Right atrium auricular region (tissue), 2 donors: ENCODE measurements around the gene AGBL5. TPM values are rescaled to one million over a fixed set of nuclear protein-coding genes. Genes with fewer than 3 reads are reported as not detected.

ENCODE experiments used
- DNase-seq: peaks from one replicate; pipeline ENCODE4 v3.0.0-alpha.2; 2019; ENCODE audit warnings: low spot score
- H3K27ac ChIP-seq, 2 donors: fragments of 200-600 bp; sonication (generic); 1 replicate in 1 of 2; 2 replicates in 1 of 2; pipeline ENCODE4 v1.5.1; 2016 to 2019
- H3K27me3 ChIP-seq, 2 donors: fragments of 200-600 bp; sonication (generic); one replicate each; pipeline versions ENCODE4 v1.5.1 to v1.6.0; 2017 to 2019
- H3K36me3 ChIP-seq: fragments of 200-600 bp; sonication (generic); one replicate; pipeline ENCODE4 v1.5.1; 2016
- H3K4me1 ChIP-seq, 2 donors: fragments of 200-600 bp; sonication (generic); one replicate each; pipeline versions ENCODE4 v1.5.1 to v1.6.0; 2017 to 2019
- H3K4me3 ChIP-seq, 2 donors: fragments of 200-600 bp; sonication (generic); 1 replicate in 1 of 2; 2 replicates in 1 of 2; pipeline ENCODE4 v1.5.1; 2017 to 2019; ENCODE audit warnings: mild to moderate bottlenecking in 1 of 2, moderate library complexity in 1 of 2
- H3K9me3 ChIP-seq, 2 donors: fragments of 200-600 bp; sonication (generic); one replicate each; pipeline ENCODE4 v1.5.1; 2019
- total RNA-seq, 2 donors: library from RNA; depleted of rRNA; stranded (reverse); fragments of >200 nt; gene quantifications; one replicate each; pipeline ENCODE4 v1.1.0, GENCODE V29; 2016
- TF ChIP-seq, protein P1 (sequence below), 2 donors: fragments of 200-600 bp; sonication (generic); IDR thresholded peaks; one replicate each; pipeline ENCODE4 v1.5.1; 2019; ENCODE audit warnings: antibody characterized with exemption in 2 of 2

AGBL5 gene
- total RNA-seq, 2 donors from 2014 or later, result 8.1 to 9.3 TPM

DNA sequence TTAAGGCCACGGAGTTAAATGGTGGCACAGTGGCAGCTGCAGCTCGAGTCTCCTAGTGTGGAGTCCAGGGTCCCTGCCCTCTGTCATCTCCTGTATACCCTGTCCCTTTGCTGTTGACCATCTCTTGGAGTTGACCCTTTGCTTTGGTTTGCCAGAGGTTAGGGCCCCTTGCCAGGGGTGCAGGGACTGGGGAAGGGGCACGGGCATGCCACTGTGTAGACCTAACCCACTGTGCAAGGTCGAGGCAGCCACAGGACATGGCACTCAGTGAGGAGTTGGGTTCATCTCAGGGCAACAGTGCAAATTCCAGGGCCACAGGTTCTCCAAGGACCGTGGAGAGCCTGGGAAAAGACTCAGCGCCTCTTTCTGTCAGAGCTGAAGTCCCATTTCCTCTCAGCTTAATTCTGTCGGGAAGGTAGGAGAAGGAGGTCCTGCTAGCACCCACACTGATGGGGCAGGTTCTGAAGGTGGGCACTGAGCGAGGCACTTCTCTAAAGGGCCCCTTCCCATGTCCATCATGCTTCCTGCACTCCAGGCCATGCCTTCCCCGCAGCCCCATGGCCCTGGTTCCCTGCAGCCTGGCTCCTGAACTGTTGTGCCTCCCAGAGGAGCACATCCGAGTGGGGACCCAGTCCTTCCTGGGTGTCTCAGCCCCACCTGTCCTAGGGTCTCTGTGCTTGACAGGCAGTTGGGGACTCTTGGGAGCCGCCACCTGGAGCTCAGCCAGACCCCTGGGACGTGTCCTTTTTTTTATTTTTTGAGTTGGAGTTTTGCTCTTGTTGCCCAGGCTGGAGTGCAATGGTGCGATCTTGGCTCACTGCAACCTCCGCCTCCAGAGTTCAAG is 37.9 kb downstream of the AGBL5 start:
- Histone ChIP-seq H3K36me3 (no peaks in the 10 kb centered on the region), H3K4me1 (peaks cover 0 to 20% of the 10 kb centered on the region in 2 donors), H3K4me3 (no peak overlapping the region), H3K27me3 (no peaks in the 10 kb centered on the region), H3K9me3 (no peaks in the 10 kb centered on the region), H3K27ac (no peak overlapping the region)
- DNase-seq, result no peak
- TF ChIP-seq, protein P1, sequence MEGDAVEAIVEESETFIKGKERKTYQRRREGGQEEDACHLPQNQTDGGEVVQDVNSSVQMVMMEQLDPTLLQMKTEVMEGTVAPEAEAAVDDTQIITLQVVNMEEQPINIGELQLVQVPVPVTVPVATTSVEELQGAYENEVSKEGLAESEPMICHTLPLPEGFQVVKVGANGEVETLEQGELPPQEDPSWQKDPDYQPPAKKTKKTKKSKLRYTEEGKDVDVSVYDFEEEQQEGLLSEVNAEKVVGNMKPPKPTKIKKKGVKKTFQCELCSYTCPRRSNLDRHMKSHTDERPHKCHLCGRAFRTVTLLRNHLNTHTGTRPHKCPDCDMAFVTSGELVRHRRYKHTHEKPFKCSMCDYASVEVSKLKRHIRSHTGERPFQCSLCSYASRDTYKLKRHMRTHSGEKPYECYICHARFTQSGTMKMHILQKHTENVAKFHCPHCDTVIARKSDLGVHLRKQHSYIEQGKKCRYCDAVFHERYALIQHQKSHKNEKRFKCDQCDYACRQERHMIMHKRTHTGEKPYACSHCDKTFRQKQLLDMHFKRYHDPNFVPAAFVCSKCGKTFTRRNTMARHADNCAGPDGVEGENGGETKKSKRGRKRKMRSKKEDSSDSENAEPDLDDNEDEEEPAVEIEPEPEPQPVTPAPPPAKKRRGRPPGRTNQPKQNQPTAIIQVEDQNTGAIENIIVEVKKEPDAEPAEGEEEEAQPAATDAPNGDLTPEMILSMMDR (IDR thresholded peaks at IDR 0.05), result no peak

DNA sequence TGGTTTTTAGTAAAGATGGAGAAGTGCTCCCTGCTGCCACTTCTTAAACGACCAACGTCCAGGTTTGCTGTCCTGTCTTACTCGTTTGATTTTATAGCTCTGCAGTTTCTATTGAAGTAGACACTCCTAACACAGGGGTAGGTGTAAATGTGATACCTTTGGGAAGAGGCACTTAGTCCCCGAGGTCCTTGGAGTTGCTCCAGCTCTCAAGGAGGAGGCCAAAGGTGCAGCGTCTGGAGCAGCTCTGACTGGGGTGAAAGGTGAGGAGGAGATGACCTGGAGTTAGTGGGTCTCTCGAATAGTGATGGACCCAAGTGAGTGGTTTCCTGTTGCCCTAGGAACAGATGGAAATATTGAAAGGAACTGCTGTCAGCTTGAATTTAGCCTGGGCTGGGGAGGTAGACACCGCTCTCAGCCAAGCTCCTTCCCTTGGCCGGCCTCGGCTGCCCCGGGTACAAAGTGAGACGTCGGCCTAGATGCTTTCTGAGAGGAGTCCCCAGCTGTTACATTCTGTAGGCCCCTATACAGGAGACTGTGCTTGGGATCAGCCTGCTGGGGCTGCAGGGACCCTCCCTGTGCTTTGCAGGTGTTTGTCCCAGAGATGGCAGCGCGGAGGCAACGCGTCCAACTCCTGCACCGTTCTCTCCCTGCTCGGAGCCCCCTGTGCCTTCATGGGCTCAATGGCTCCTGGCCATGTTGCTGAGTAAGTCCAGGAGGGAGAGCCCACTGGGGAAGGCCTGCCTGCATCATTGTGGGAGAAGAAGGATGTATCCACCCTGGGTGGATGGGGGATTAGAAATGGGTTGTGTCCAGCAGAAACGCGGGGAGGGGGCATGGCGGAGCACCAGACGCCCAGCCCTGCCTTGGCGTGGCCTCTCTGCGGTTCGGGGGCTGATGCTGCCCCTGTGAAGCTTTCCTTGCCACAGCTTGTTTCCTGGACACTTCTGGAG is 40.6 kb downstream of the AGBL5 start:
- H3K9me3 ChIP-seq, result no peaks in the 10 kb centered on the region
- no peaks in the 10 kb centered on the region for H3K36me3 ChIP-seq
- DNase-seq, result no peak
- no peaks in the 10 kb centered on the region for H3K27me3 ChIP-seq
- H3K4me1 ChIP-seq, result peaks cover 0 to 21% of the 10 kb centered on the region in 2 donors
- no peak overlapping the region for H3K27ac ChIP-seq
- H3K4me3 ChIP-seq, result no peak overlapping the region
- TF ChIP-seq, protein P1 (IDR thresholded peaks at IDR 0.05), result no peak

- TF ChIP-seq, protein P1 (IDR thresholded peaks at IDR 0.05), result no peak
- DNase-seq, result no peak
- H3K36me3 ChIP-seq, result no peaks in the 10 kb centered on the region
- peaks cover 0 to 15% of the 10 kb centered on the region in 2 donors for H3K4me1 ChIP-seq
- no peak overlapping the region for H3K27ac ChIP-seq
- H3K9me3 ChIP-seq, result no peaks in the 10 kb centered on the region
- no peaks in the 10 kb centered on the region for H3K27me3 ChIP-seq
- H3K4me3 ChIP-seq, result no peak overlapping the region
Measured at GRCh38 chr2:27092696-27093429, 41.4 kb downstream of the AGBL5 start.

GRCh38 chr2:27093430-27094352 is 42.2 kb downstream of the AGBL5 start:
- TF ChIP-seq, protein P1 (IDR thresholded peaks at IDR 0.05), result no peak
- Histone ChIP-seq H3K9me3 (no peaks in the 10 kb centered on the region), H3K4me1 (peaks cover 0 to 15% of the 10 kb centered on the region in 2 donors), H3K27ac (no peak overlapping the region), H3K36me3 (no peaks in the 10 kb centered on the region), H3K27me3 (no peaks in the 10 kb centered on the region), H3K4me3 (no peak overlapping the region)
- DNase-seq, result no peak
